ENCODE data around the gene MRPS25. TPM values are rescaled to one million over a fixed set of nuclear protein-coding genes. Genes with fewer than 3 reads are reported as not detected.

MRPS25 gene
- total and polyA plus RNA-seq, 2 donors from 2014 or later, result 57.2 to 89.2 TPM

DNA sequence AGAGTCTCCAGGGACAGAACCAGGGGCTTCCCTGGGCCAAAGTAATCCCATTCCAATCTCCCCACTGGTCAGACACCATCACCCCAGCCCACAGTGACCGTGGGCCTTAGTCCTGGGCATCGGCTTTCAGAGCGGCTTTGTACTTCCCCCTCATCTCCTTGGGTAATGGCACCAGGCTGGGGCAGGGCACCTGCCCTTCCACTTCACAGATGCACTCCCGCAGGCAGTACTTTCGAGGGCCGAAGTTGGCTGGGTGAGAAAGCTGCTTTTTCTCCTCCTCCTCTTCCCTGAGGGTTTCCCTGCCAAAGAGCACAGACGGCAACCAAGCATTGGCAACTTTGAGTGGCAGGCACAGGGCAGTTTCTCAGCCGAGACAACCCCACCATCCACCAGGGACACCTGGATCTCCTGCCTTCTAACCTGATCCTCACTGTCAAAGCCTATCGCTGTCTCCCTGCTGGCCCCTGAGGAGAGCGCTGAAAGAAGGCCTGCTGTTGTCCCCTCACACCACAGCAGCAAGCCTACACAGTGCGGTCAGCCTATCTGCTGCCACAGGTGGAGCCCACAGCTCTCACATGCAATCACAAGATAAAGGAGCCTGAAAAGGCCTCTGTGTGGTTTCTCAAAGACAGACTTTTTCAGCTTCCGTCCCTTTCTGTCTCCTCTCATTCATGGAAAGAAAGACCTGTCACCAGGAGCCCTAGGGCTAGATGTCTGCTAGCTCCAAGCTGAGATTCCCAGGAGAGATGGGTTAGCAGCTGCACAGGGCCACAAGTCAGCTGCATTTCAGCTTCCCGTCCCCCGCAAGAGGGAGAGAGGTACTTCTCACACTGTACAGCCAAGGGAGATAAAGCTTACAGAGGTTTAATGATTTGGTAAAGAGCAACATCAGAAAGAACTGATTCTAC, 12.5 kb downstream of the MRPS25 start:
- intact Hi-C loops (cut with DNase I), result no loop called here
- TF ChIP-seq, protein P1, sequence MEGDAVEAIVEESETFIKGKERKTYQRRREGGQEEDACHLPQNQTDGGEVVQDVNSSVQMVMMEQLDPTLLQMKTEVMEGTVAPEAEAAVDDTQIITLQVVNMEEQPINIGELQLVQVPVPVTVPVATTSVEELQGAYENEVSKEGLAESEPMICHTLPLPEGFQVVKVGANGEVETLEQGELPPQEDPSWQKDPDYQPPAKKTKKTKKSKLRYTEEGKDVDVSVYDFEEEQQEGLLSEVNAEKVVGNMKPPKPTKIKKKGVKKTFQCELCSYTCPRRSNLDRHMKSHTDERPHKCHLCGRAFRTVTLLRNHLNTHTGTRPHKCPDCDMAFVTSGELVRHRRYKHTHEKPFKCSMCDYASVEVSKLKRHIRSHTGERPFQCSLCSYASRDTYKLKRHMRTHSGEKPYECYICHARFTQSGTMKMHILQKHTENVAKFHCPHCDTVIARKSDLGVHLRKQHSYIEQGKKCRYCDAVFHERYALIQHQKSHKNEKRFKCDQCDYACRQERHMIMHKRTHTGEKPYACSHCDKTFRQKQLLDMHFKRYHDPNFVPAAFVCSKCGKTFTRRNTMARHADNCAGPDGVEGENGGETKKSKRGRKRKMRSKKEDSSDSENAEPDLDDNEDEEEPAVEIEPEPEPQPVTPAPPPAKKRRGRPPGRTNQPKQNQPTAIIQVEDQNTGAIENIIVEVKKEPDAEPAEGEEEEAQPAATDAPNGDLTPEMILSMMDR (IDR thresholded peaks at IDR 0.05; ENCODE audit: borderline replicate concordance, extremely low read depth, insufficient read depth), result no peak
- no peak for FAIRE-seq
- no peak overlapping the region for H3K4me3 ChIP-seq (ENCODE audit: low read length in 3 of 3)
- H3K27ac ChIP-seq (ENCODE audit: low read depth in 2 of 2, low read length in 2 of 2), result no peak overlapping the region
- no peak overlapping the region for H3K9ac ChIP-seq (ENCODE audit: low read length in 3 of 3)
- no peak for DNase-seq
- no peaks in the 10 kb centered on the region for H3K9me3 ChIP-seq (ENCODE audit: control insufficient read depth in 2 of 3, insufficient read depth in 1 of 3, low read length in 3 of 3)
- H3K27me3 ChIP-seq (ENCODE audit: control insufficient read depth, insufficient read depth, low read length), result no peaks in the 10 kb centered on the region
- H3K4me1 ChIP-seq (ENCODE audit: control insufficient read depth in 2 of 3, insufficient read depth in 2 of 3, low read depth in 1 of 3, low read length in 3 of 3), result no peaks in the 10 kb centered on the region
- peaks cover 2 to 39% (median 16%) of the 10 kb centered on the region in 3 donors for H3K36me3 ChIP-seq (ENCODE audit: control insufficient read depth in 2 of 3, insufficient read depth in 3 of 3, low read length in 3 of 3)

DNA sequence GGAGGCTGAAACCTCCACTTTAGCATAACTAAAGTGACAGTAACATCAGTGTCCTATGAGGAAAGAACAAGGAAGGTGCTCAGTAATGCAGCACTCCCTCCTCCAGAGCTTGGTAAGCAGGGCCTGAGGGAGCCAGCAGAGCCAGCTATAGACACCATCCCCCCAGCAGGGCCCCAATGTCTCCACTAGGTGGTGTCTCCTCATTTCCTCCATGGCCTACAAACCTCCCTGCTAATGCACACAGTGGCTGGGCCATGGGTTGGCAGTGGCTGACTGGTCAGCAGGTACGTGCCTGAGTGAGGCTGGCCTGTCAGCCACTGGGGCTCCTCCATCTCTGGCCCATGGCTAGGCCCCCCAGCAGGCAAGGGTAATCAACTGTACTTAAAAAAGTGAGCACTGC, 13.6 kb downstream of the MRPS25 start:
- FAIRE-seq (no peak), DNase-seq (peak in 4 of 5 donors; percentile 30 to 48 (median 33))
- Histone ChIP-seq H3K4me3 (ENCODE audit: low read length in 3 of 3) (no peak overlapping the region), H3K9ac (ENCODE audit: low read length in 3 of 3) (no peak overlapping the region), H3K27me3 (ENCODE audit: control insufficient read depth, insufficient read depth, low read length) (no peaks in the 10 kb centered on the region), H3K27ac (ENCODE audit: low read depth in 2 of 2, low read length in 2 of 2) (no peak overlapping the region), H3K36me3 (ENCODE audit: control insufficient read depth in 2 of 3, insufficient read depth in 3 of 3, low read length in 3 of 3) (peaks cover 2 to 40% (median 14%) of the 10 kb centered on the region in 3 donors), H3K4me1 (ENCODE audit: control insufficient read depth in 2 of 3, insufficient read depth in 2 of 3, low read depth in 1 of 3, low read length in 3 of 3) (no peaks in the 10 kb centered on the region), H3K9me3 (ENCODE audit: control insufficient read depth in 2 of 3, insufficient read depth in 1 of 3, low read length in 3 of 3) (no peaks in the 10 kb centered on the region)
- TF ChIP-seq, protein P1 (IDR thresholded peaks at IDR 0.05; ENCODE audit: borderline replicate concordance, extremely low read depth, insufficient read depth), result peak; percentile 29
- intact Hi-C loops (cut with DNase I), result no loop called here

DNA sequence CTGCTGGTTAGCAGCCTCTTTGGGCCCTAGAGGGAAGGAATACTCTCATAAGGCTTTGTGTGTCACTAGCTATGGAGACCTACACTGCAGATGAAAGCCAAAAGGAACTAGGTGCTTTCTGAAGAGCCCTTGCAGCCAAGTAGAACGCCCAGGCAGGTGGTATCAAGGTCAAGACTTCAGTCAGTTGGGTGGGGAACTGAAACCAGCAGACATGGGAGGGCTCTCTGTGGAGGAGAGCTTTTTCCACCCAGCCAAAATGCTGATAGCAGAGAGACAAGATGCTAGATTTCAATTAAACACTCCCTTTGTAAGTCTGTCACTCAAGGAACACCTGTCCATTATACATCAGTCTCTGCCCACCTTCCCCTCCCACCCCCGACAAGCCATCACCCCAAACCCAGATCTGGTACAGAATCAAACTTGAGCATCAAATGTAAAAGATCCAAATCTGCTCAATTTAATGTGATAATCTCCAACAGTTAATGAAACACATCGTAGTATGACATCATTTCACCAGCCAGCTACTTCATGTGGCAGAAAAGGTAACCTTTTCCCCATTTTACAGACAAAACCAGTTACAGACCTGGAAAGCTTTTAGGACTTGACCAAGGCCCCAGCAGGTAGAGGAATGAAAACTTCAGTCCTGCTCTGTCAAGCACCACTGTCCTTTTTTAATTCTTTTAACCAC, 14.6 kb downstream of the MRPS25 start:
- intact Hi-C loops (cut with DNase I), result no loop called here
- H3K4me3 ChIP-seq (ENCODE audit: low read length in 3 of 3), result no peak overlapping the region
- H3K4me1 ChIP-seq (ENCODE audit: control insufficient read depth in 2 of 3, insufficient read depth in 2 of 3, low read depth in 1 of 3, low read length in 3 of 3), result no peaks in the 10 kb centered on the region
- FAIRE-seq (no peak), DNase-seq (no peak)
- TF ChIP-seq, protein P1 (IDR thresholded peaks at IDR 0.05; ENCODE audit: borderline replicate concordance, extremely low read depth, insufficient read depth), result no peak
- no peaks in the 10 kb centered on the region for H3K27me3 ChIP-seq (ENCODE audit: control insufficient read depth, insufficient read depth, low read length)
- no peaks in the 10 kb centered on the region for H3K9me3 ChIP-seq (ENCODE audit: control insufficient read depth in 2 of 3, insufficient read depth in 1 of 3, low read length in 3 of 3)
- H3K36me3 ChIP-seq (ENCODE audit: control insufficient read depth in 2 of 3, insufficient read depth in 3 of 3, low read length in 3 of 3), result peaks cover 2 to 44% (median 19%) of the 10 kb centered on the region in 3 donors
- H3K9ac ChIP-seq (ENCODE audit: low read length in 3 of 3), result no peak overlapping the region
- no peak overlapping the region for H3K27ac ChIP-seq (ENCODE audit: low read depth in 2 of 2, low read length in 2 of 2)

All from kidney (tissue), 14 donors.